K562 (cell line): ENCODE data around the gene WDR46. TPM values are rescaled to one million over a fixed set of nuclear protein-coding genes. Genes with fewer than 3 reads are reported as not detected.
"Not testable (repeated sequence)": the region's sequence is repeated elsewhere in the genome, so short reads cannot be mapped to it uniquely, and the experiment has no call there.

Source experiments
- ATAC-seq: fragments of 200-7000 bp; cut with Tn5 transposase; 3 replicates; pipeline ENCODE4 v1.9.1; 2020; ENCODE audit warnings: moderate library complexity
- BruUV-seq: library from RNA; stranded (reverse); fragments of 400-500 nt; replicated peaks from 2 replicates; lab custom pipeline; 2021; lab: Mats Ljungman, UMichigan
- CTCF ChIA-PET: fragments of 300-600 bp; formaldehyde crosslinking; extraction: SDS; loops from one replicate; lab custom pipeline; 2021; ENCODE audit warnings: low intra/inter-chr PET ratio; lab: Yijun Ruan, JAX
- POLR2A ChIA-PET: fragments of 300-600, 350-650 bp; sonication (Branson Sonifier 250); formaldehyde crosslinking; extraction: SDS; loops from one replicate; lab custom pipeline; 2021; ENCODE audit warnings: antibody characterized with exemption, inconsistent platforms; lab: Yijun Ruan, JAX
- DNase-seq, 4 experiments: peaks; one replicate each; pipeline versions ENCODE4 v3.0.0 to v3.0.0-alpha.2; 2011 to 2018; ENCODE audit warnings: low spot score in 3 of 4, mixed read lengths in 3 of 4; ENCODE audit errors: extremely low read depth in 1 of 4
- FAIRE-seq: peaks from 2 replicates; lab custom pipeline; 2011; peaks lifted over from hg19 to GRCh38; lab: Jason Lieb, UNC
- H2AFZ ChIP-seq: 2 replicates; pipeline ENCODE4 v1.6.0; 2011; ENCODE audit warnings: low read depth, low read length, control low read depth, inconsistent platforms
- H3K27ac ChIP-seq: fragments of 200-600 bp; 3 replicates; pipeline ENCODE4 v1.8.0; 2011; ENCODE audit warnings: low read depth, mild to moderate bottlenecking, control low read depth, inconsistent platforms, low read length, moderate library complexity, mixed read lengths; ENCODE audit errors: extremely low read depth
- H3K27me3 ChIP-seq, 2 experiments: fragments of 300-600 bp in 1 of 2; 2 replicates in 1 of 2; 3 replicates in 1 of 2; pipeline versions ENCODE4 v1.6.0 to v1.8.0; 2011; ENCODE audit warnings: inconsistent platforms in 2 of 2, low read length in 2 of 2, mild to moderate bottlenecking in 1 of 2, mixed read lengths in 1 of 2, moderate library complexity in 1 of 2; ENCODE audit not compliant: control insufficient read depth in 2 of 2, insufficient read depth in 2 of 2
- H3K36me3 ChIP-seq: fragments of 300-600 bp; 3 replicates; pipeline ENCODE4 v1.8.0; 2011; ENCODE audit warnings: mild to moderate bottlenecking, low read length, inconsistent platforms; ENCODE audit not compliant: control insufficient read depth, insufficient read depth
- H3K4me1 ChIP-seq, 2 experiments: fragments of 200-600 bp in 1 of 2; replicated peaks in 1 of 2; 2 replicates in 1 of 2; 3 replicates in 1 of 2; pipeline versions ENCODE4 v1.5.1 to v1.8.0; 2011; ENCODE audit warnings: inconsistent platforms in 2 of 2, low read length in 2 of 2, mild to moderate bottlenecking in 1 of 2, mixed read lengths in 1 of 2, moderate library complexity in 1 of 2; ENCODE audit not compliant: control insufficient read depth in 2 of 2, insufficient read depth in 2 of 2
- H3K4me2 ChIP-seq: 2 replicates; pipeline ENCODE4 v1.6.1; 2011; ENCODE audit warnings: low read length, control low read depth, inconsistent platforms, mixed read lengths; ENCODE audit not compliant: insufficient read depth
- H3K4me3 ChIP-seq: fragments of 200-600 bp; sonication (generic), shearing (Covaris generic); 2 replicates; pipeline ENCODE4 v1.5.1; 2016; ENCODE audit warnings: control low read depth, inconsistent platforms
- H3K79me2 ChIP-seq: fragments of 200-600 bp; 3 replicates; pipeline ENCODE4 v1.8.0; 2011; ENCODE audit warnings: low read length, inconsistent platforms; ENCODE audit not compliant: control insufficient read depth, insufficient read depth
- H3K9ac ChIP-seq, 2 experiments: 2 replicates each; pipeline versions ENCODE4 v1.6.0 to v1.6.1; 2011; ENCODE audit warnings: low read depth in 2 of 2, low read length in 2 of 2, control low read depth in 1 of 2, inconsistent platforms in 1 of 2, mild to moderate bottlenecking in 1 of 2, mixed read lengths in 1 of 2; ENCODE audit not compliant: insufficient read depth in 1 of 2
- H3K9me1 ChIP-seq: one replicate; pipeline ENCODE4 v1.6.0; 2011; ENCODE audit warnings: inconsistent platforms, mild to moderate bottlenecking, low read length, moderate library complexity; ENCODE audit not compliant: control insufficient read depth, insufficient read depth
- H3K9me3 ChIP-seq: replicated peaks from 2 replicates; pipeline ENCODE4 v1.5.1; 2011; ENCODE audit warnings: low read depth, low read length, inconsistent platforms; ENCODE audit not compliant: control insufficient read depth, insufficient read depth
- H4K20me1 ChIP-seq: replicated peaks from 2 replicates; pipeline ENCODE4 v1.6.1; 2011; ENCODE audit warnings: low read length, inconsistent platforms, mixed read lengths; ENCODE audit not compliant: control insufficient read depth, insufficient read depth
- BRF1 ChIP-seq: IDR thresholded peaks from 3 replicates; pipeline ENCODE4 v1.6.1; 2011; ENCODE audit warnings: borderline replicate concordance, mild to moderate bottlenecking; ENCODE audit not compliant: insufficient read length; ENCODE audit errors: extremely low read depth
- C11orf30 ChIP-seq: fragments of 450-650 bp; IDR thresholded peaks from 2 replicates; pipeline ENCODE4 v1.6.1; 2016; ENCODE audit warnings: low read depth, mild to moderate bottlenecking
- MAFG ChIP-seq: fragments of 450-650 bp; conservative IDR thresholded peaks from 2 replicates; pipeline ENCODE4 v1.6.1; 2016; ENCODE audit warnings: missing genetic modification characterization, missing compliant biosample characterization
- MAFK ChIP-seq: IDR thresholded peaks from 2 replicates; pipeline ENCODE4 v1.6.1; 2011; ENCODE audit warnings: low read length, improper control_type of control experiment
- MTA1 ChIP-seq: fragments of 450-650 bp; IDR thresholded peaks from 2 replicates; pipeline ENCODE4 v1.6.1; 2017; ENCODE audit warnings: borderline replicate concordance
- RFX5 ChIP-seq: IDR thresholded peaks from 2 replicates; pipeline ENCODE4 v1.6.1; 2011; ENCODE audit warnings: low read depth, mild to moderate bottlenecking, improper control_type of control experiment, low read length
- ZNF316 ChIP-seq: fragments of 450-650 bp; IDR thresholded peaks from 2 replicates; pipeline ENCODE4 v1.6.1; 2016
- WGBS: fragments of 100-300 bp; shearing (Covaris generic); methylation state at CpG from one replicate; pipeline ENCODE4 v1.1.6; 2016; ENCODE audit warnings: low coverage, mixed read lengths; ENCODE audit not compliant: insufficient coverage; ENCODE audit errors: missing lambda C conversion rate; 5-methylcytosine and 5-hydroxymethylcytosine counted together
- in situ Hi-C: fragments of 300-500 bp; cut with MboI; formaldehyde crosslinking; loops from 4 replicates; pipeline ENCODE4 v1.15.0; 2018; ENCODE audit warnings: inconsistent platforms, mixed read lengths
- intact Hi-C: fragments of 100-400 bp; cut with micrococcal nuclease; formaldehyde crosslinking; loops from 2 replicates; pipeline ENCODE4 v1.14.2; 2022
- polyA plus RNA-seq, 8 experiments: library from polyadenylated mRNA; depleted of rRNA in 4 of 8; stranded (reverse) in 5 of 8; unstranded in 3 of 8; fragments of >200 nt; fragmentation: Nextera tagmentation in 2 of 8; fragmentation: Illumina TruSeq in 1 of 8; extraction: Ambion mirVana in 2 of 8; extraction: Trizol in 1 of 8; gene quantifications; 2 replicates each; pipeline versions ENCODE4 v1.2.1 to v1.2.3, GENCODE V29; 2011 to 2014; ENCODE audit warnings: inconsistent platforms in 1 of 8, missing spikeins in 1 of 8
- total RNA-seq, 7 experiments: library from RNA; depleted of rRNA in 6 of 7; stranded (reverse); fragments of >200 nt in 6 of 7; fragmentation: Illumina TruSeq in 2 of 7; extraction: Trizol in 2 of 7; gene quantifications; 2 replicates each; pipeline versions ENCODE4 v1.2.1 to v1.2.3, GENCODE V29; 2011 to 2021; ENCODE audit warnings: low replicate concordance in 1 of 7
- TF ChIP-seq, protein P1 (sequence below), 2 experiments: fragments of 450-650 bp in 1 of 2; sonication (generic) in 1 of 2; formaldehyde crosslinking in 1 of 2; IDR thresholded peaks in 1 of 2; conservative IDR thresholded peaks in 1 of 2; 2 replicates each; pipeline versions ENCODE4 v1.6.1 to v1.8.1; 2016 to 2023; ENCODE audit warnings: mild to moderate bottlenecking in 2 of 2, moderate library complexity in 2 of 2, inconsistent platforms in 1 of 2, missing genetic modification reagents in 1 of 2
- TF ChIP-seq, protein P2 (sequence below): fragments of 250-450 bp; sonication (Bioruptor Pico); IDR thresholded peaks from 2 replicates; pipeline ENCODE4 v1.4.0; 2020

Gene WDR46
- total and polyA plus RNA-seq, 9 of the 15 experiments (the other 6 are each of a cell fraction or from before 2014, with no cell fraction given) = 8.9 to 146 (median 93.1) TPM

GRCh38 chr6:33285214-33285613 lies 3.8 kb downstream of the WDR46 start:
- H3K27ac ChIP-seq, DNase-seq, H2AFZ ChIP-seq, ATAC-seq, FAIRE-seq, BruUV-seq, H3K4me3 ChIP-seq, H3K9me3 ChIP-seq, H3K9me1 ChIP-seq, intact Hi-C loops, H3K27me3 ChIP-seq, H3K9ac ChIP-seq, POLR2A ChIA-PET, H3K4me2 ChIP-seq, CTCF ChIA-PET, H4K20me1 ChIP-seq, in situ Hi-C loops: not testable (repeated sequence)
- Histone ChIP-seq H3K4me1 (peaks cover 11 to 19% of the 10 kb centered on the region in 2 experiments; a peak in 4 of 5 replicates), H3K79me2 (peaks cover 32% of the 10 kb centered on the region), H3K36me3 (peaks cover 72% of the 10 kb centered on the region)
- TF ChIP-seq ZNF316 (peak; percentile 76), MAFG (peak; percentile 78), C11orf30 (peak; percentile 70), MAFK (peak; percentile 7; the same call in 1 of the 2 replicates)
- WGBS = 85% methylated on average over 4 of the region's 4 CpGs

DNA sequence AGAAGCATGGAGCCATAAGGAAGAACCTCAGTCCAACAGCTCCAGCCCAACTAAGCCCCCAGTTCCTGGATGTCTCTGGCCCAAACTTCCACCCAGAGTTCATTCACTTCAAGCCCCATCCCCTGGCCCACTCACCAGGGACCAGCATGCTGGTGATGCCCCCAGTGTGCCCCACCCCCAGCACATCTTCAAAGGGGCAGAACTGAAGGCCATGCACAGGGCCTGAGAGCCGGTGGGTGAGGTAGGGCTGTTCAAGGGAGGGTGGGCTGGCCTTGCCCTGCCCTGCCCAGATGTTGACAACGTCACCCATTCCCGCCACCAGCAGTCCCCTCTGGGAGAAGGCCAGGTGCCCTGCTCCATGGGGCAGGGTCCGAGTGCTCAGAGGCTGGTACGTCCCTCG lies 8.5 kb downstream of the WDR46 start:
- CTCF ChIA-PET = interaction anchor here (1.2 to 6.6 kb wide), 7 partner anchors 19 to 145 kb away, joined by 5 to 64 read pairs (median 14); partner anchors contain the start of genes CUTA, KIFC1 and RGL2
- TF ChIP-seq, protein P1, sequence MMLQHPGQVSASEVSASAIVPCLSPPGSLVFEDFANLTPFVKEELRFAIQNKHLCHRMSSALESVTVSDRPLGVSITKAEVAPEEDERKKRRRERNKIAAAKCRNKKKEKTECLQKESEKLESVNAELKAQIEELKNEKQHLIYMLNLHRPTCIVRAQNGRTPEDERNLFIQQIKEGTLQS (IDR thresholded peaks at IDR 0.05) = no peak
- TF ChIP-seq, protein P1 (CRISPR knock-in tag; conservative IDR thresholded peaks at IDR 0.05) = no peak
- TF ChIP-seq, protein P2, sequence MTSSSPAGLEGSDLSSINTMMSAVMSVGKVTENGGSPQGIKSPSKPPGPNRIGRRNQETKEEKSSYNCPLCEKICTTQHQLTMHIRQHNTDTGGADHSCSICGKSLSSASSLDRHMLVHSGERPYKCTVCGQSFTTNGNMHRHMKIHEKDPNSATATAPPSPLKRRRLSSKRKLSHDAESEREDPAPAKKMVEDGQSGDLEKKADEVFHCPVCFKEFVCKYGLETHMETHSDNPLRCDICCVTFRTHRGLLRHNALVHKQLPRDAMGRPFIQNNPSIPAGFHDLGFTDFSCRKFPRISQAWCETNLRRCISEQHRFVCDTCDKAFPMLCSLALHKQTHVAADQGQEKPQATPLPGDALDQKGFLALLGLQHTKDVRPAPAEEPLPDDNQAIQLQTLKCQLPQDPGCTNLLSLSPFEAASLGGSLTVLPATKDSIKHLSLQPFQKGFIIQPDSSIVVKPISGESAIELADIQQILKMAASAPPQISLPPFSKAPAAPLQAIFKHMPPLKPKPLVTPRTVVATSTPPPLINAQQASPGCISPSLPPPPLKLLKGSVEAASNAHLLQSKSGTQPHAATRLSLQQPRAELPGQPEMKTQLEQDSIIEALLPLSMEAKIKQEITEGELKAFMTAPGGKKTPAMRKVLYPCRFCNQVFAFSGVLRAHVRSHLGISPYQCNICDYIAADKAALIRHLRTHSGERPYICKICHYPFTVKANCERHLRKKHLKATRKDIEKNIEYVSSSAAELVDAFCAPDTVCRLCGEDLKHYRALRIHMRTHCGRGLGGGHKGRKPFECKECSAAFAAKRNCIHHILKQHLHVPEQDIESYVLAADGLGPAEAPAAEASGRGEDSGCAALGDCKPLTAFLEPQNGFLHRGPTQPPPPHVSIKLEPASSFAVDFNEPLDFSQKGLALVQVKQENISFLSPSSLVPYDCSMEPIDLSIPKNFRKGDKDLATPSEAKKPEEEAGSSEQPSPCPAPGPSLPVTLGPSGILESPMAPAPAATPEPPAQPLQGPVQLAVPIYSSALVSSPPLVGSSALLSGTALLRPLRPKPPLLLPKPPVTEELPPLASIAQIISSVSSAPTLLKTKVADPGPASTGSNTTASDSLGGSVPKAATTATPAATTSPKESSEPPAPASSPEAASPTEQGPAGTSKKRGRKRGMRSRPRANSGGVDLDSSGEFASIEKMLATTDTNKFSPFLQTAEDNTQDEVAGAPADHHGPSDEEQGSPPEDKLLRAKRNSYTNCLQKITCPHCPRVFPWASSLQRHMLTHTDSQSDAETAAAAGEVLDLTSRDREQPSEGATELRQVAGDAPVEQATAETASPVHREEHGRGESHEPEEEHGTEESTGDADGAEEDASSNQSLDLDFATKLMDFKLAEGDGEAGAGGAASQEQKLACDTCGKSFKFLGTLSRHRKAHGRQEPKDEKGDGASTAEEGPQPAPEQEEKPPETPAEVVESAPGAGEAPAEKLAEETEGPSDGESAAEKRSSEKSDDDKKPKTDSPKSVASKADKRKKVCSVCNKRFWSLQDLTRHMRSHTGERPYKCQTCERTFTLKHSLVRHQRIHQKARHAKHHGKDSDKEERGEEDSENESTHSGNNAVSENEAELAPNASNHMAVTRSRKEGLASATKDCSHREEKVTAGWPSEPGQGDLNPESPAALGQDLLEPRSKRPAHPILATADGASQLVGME = no peak
- TF ChIP-seq RFX5 (no peak), MTA1 (no peak), BRF1 (no peak)

More for the DNA sequence above, 8.5 kb downstream of the WDR46 start:
- no peaks in the 10 kb centered on the region for H3K9me1 ChIP-seq
- H3K9me3 ChIP-seq = no peaks in the 10 kb centered on the region
- intact Hi-C loops = loop anchor here (1.0 to 2.0 kb wide), 4 partner anchors 19 to 146 kb away; no protein-coding TSS in a partner anchor
- peaks cover 16 to 39% of the 10 kb centered on the region in 2 experiments; a peak in 4 of 5 replicates for H3K4me1 ChIP-seq
- H3K9ac ChIP-seq = peak overlapping the region in 1 of 2 experiments; percentile 30; a peak in 2 of 4 replicates
- no peaks in the 10 kb centered on the region for H3K27me3 ChIP-seq
- H3K36me3 ChIP-seq = peaks cover 89% of the 10 kb centered on the region
- H3K27ac ChIP-seq = no peak overlapping the region
- no peak overlapping the region for H3K4me3 ChIP-seq
- POLR2A ChIA-PET = interaction anchor here (0.7 to 8.1 kb wide), 4 partner anchors 8 to 19 kb away, joined by 3 to 90 read pairs (median 10); partner anchors contain the start of genes PFDN6, RPS18, VPS52 and WDR46
- H3K4me2 ChIP-seq = no peak overlapping the region; the same call in 1 of the 2 replicates
- BruUV-seq = no TSS peak
- ATAC-seq (no peak), DNase-seq (no peak), FAIRE-seq (no peak)
- in situ Hi-C loops = no loop called here
- no peak overlapping the region for H2AFZ ChIP-seq
- H3K79me2 ChIP-seq = peaks cover 10% of the 10 kb centered on the region
- H4K20me1 ChIP-seq = peaks cover 13% of the 10 kb centered on the region
- WGBS = 89% methylated on average over 6 of the region's 6 CpGs
